Nucleus accumbens (tissue), 56 donors: ENCODE results near the gene CC2D1B.
A peak's percentile ranks its signal among the peaks of the same experiment; 100 is the strongest.

Source experiments
- DNase-seq, 56 donors: peaks; one replicate each; lab custom pipeline; 2025; lab: John Stamatoyannopoulos, UW

Gene CC2D1B

GRCh38 chr1:52321061-52321460, 44.9 kb downstream of the CC2D1B start:
- DNase-seq: no peak

- DNase-seq: peak in 1 of 56 donors; percentile 2
Observed at GRCh38 chr1:52306227-52307006, 59.6 kb downstream of the CC2D1B start.

GRCh38 chr1:52305417-52306226, 60.4 kb downstream of the CC2D1B start:
- DNase-seq: no peak
